Measurements from ENCODE around the gene ZNF428. TPM values are rescaled to one million over a fixed set of nuclear protein-coding genes. Genes with fewer than 3 reads are reported as not detected.

ZNF428 gene
- total RNA-seq, 1 donor from 2014 or later = 18.5 TPM

GRCh38 chr19:43634872-43635560 lies 15.6 kb upstream of the ZNF428 start:
- Histone ChIP-seq H3K79me2 (ENCODE audit: low read depth) (peaks cover 20% of the 10 kb centered on the region), H3F3A (ENCODE audit: low read depth) (peaks cover 21% of the 10 kb centered on the region), H3K36me3 (no peaks in the 10 kb centered on the region), H3K27me3 (peaks cover 21% of the 10 kb centered on the region), H3K4me2 (peak overlapping the region; percentile 82), H3K9ac (no peak overlapping the region), H3K4me1 (peaks cover 24% of the 10 kb centered on the region), H3K9me3 (ENCODE audit: low read depth) (no peaks in the 10 kb centered on the region), H2AFZ (replicated peaks) (no peak overlapping the region), H3K27ac (peak overlapping the region; percentile 78), H3K4me3 (peak overlapping the region; percentile 46), H4K20me1 (ENCODE audit: low read depth) (peaks cover 57% of the 10 kb centered on the region)
- TF ChIP-seq CTCF (IDR thresholded peaks at IDR 0.05) (no peak), EZH2phosphoT487 (IDR thresholded peaks at IDR 0.05) (no peak), EZH2 (IDR thresholded peaks at IDR 0.05) (no peak)
- peak overlapping the region; percentile 85 for H3K4me3 Mint-ChIP-seq
- DNase-seq (ENCODE audit: low spot score) = peak; percentile 86
- H3K36me3 Mint-ChIP-seq = peaks cover 12% of the 10 kb centered on the region
- peaks cover 6% of the 10 kb centered on the region for H3K27me3 Mint-ChIP-seq (ENCODE audit: insufficient read depth, low read depth)
- no peaks in the 10 kb centered on the region for H3K9me3 Mint-ChIP-seq
- H3K27ac Mint-ChIP-seq = peak overlapping the region; percentile 98
- H3K4me1 Mint-ChIP-seq = peaks cover 49% of the 10 kb centered on the region

GRCh38 chr19:43634506-43634871 lies 15.1 kb upstream of the ZNF428 start:
- no peaks in the 10 kb centered on the region for H3K36me3 ChIP-seq
- H3K9me3 Mint-ChIP-seq = no peaks in the 10 kb centered on the region
- H3F3A ChIP-seq (ENCODE audit: low read depth) = peaks cover 21% of the 10 kb centered on the region
- H3K4me2 ChIP-seq = peak overlapping the region; percentile 82
- peaks cover 58% of the 10 kb centered on the region for H4K20me1 ChIP-seq (ENCODE audit: low read depth)
- peaks cover 12% of the 10 kb centered on the region for H3K36me3 Mint-ChIP-seq
- H3K4me3 Mint-ChIP-seq = peak overlapping the region; percentile 85
- H3K4me1 Mint-ChIP-seq = peaks cover 49% of the 10 kb centered on the region
- H3K27me3 Mint-ChIP-seq (ENCODE audit: insufficient read depth, low read depth) = peaks cover 6% of the 10 kb centered on the region
- peak; percentile 37 for DNase-seq (ENCODE audit: low spot score)
- no peak overlapping the region for H2AFZ ChIP-seq (replicated peaks)
- no peak overlapping the region for H3K9ac ChIP-seq
- H3K27ac Mint-ChIP-seq = no peak overlapping the region
- TF ChIP-seq CTCF (IDR thresholded peaks at IDR 0.05) (no peak), EZH2 (IDR thresholded peaks at IDR 0.05) (no peak), EZH2phosphoT487 (IDR thresholded peaks at IDR 0.05) (no peak)
- peaks cover 18% of the 10 kb centered on the region for H3K27me3 ChIP-seq
- H3K27ac ChIP-seq = no peak overlapping the region
- peaks cover 24% of the 10 kb centered on the region for H3K4me1 ChIP-seq
- H3K9me3 ChIP-seq (ENCODE audit: low read depth) = no peaks in the 10 kb centered on the region
- peaks cover 20% of the 10 kb centered on the region for H3K79me2 ChIP-seq (ENCODE audit: low read depth)
- H3K4me3 ChIP-seq = peak overlapping the region; percentile 46

GRCh38 chr19:43634068-43634467 lies 14.6 kb upstream of the ZNF428 start:
- H3K9me3 Mint-ChIP-seq = no peaks in the 10 kb centered on the region
- Histone ChIP-seq H3K79me2 (ENCODE audit: low read depth) (peaks cover 19% of the 10 kb centered on the region), H3K4me2 (peak overlapping the region; percentile 82), H4K20me1 (ENCODE audit: low read depth) (peaks cover 62% of the 10 kb centered on the region), H3F3A (ENCODE audit: low read depth) (peaks cover 21% of the 10 kb centered on the region), H3K27ac (no peak overlapping the region), H3K4me3 (no peak overlapping the region), H3K9ac (no peak overlapping the region), H3K9me3 (ENCODE audit: low read depth) (no peaks in the 10 kb centered on the region), H2AFZ (replicated peaks) (no peak overlapping the region), H3K27me3 (peaks cover 16% of the 10 kb centered on the region), H3K36me3 (no peaks in the 10 kb centered on the region), H3K4me1 (peaks cover 24% of the 10 kb centered on the region)
- TF ChIP-seq EZH2 (IDR thresholded peaks at IDR 0.05) = no peak
- no peak for TF ChIP-seq EZH2phosphoT487 (IDR thresholded peaks at IDR 0.05)
- TF ChIP-seq CTCF (IDR thresholded peaks at IDR 0.05) = no peak
- no peak overlapping the region for H3K4me3 Mint-ChIP-seq
- H3K27me3 Mint-ChIP-seq (ENCODE audit: insufficient read depth, low read depth) = peaks cover 5% of the 10 kb centered on the region
- peaks cover 48% of the 10 kb centered on the region for H3K4me1 Mint-ChIP-seq
- no peak for DNase-seq (ENCODE audit: low spot score)
- H3K36me3 Mint-ChIP-seq = peaks cover 14% of the 10 kb centered on the region
- H3K27ac Mint-ChIP-seq = no peak overlapping the region

Data from neural progenitor cell (in vitro differentiated cells).